NAMALWA (cell line): ENCODE measurements around the gene MEI1.
"Not testable (repeated sequence)": the region's sequence is repeated elsewhere in the genome, so short reads cannot be mapped to it uniquely, and the experiment has no call there.

Experiments
- DNase-seq: peaks from one replicate; pipeline ENCODE4 v3.0.0-alpha.2; 2015; ENCODE audit warnings: low spot score

MEI1 gene

DNA sequence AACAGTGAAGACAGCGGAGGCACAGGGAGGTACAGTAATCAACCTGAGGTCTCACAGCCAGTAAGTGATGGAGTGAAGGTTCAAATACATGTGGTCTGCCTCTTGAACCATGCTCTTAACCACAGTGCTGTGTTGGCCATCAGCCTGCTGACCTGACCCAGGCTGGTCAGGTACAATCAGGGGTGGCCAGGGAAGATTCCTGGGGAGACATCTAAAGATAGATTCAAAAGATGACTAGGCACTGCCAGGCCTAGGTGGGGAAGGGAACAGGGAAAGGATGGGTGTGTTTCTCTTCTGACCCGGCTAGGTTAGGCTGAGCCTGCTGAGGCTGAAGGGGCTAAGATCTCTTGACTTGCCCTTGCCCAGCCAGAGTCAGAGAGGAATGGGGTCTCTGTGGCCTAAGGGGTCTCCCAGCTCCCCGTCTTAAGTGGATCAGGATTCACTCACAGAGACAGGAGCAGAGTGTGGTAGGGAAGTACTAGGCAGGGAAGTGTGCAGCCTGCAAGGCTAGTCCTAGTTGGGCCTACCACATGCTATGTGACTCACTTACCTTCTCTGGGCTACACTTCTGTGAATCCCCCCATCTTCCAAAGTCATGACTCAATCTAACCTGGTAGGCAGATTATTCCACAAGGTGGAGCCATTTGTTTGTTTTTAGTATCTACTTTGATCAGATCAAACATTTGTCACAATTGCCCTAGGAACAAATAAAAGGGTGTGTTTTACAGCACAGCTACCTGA lies 123.2 kb downstream of the MEI1 start:
- peak; percentile 83 for DNase-seq

DNA sequence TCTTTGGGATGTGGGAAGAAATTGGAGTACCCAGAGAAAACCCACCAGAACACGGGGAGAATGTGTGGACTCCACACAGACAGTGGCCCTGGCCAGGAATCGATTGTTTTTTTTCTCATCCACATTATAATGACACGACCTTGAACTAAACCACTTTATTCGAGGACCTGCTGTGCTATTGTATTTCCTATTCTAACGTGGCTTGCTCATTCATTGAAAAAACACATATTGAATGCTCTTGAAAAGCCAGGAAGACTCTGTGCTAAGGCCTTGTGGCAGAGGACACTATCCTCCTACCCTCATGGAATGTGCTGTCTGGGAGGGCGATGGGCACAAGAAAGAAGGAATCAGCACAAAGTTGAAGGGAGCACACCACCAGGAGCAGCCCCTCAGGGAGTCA lies 124.5 kb downstream of the MEI1 start:
- no peak for DNase-seq

DNA sequence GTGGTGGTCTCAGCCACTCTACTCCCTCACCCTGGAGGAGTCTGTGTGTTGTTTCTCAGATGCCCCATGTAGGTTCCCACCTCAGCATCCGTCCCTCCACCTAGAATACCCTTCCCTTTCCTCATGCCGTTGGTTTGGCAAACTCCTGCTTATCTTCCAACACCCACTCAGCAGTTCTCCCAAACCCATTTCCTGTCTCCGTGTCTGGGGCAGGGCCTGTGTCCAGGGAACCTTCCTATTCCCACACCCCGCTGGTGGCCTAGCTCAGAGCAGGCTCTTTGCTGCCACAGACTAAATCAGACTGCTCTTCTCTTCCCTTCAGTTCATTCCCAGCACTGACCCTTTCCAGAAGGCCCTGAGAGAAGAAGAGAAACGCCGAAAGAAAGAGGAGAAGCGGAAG lies 126.1 kb downstream of the MEI1 start:
- no peak for DNase-seq

DNA sequence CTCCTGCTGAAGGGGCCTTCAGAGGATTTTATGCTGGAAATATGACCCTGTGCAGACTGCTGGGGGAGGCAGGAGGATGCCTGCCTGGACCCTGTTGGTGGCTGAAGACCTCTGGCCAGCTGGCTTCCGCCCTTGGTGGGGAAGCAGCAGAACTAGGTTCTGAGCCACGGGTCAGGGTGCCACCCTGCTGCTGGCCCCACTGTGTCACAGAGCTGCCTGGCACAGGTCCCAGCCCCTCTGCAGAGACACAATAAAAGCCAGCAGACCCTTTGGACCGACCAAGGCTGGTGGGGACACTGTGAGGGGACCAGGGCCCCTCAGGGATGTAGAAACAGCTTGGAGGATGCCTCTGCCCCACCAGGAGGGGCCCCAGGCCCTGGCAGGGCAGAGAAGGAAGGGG lies 126.7 kb downstream of the MEI1 start:
- DNase-seq = no peak

GRCh38 chr22:41826430-41827383 lies 127.4 kb downstream of the MEI1 start:
- no peak for DNase-seq

GRCh38 chr22:41827671-41828070 lies 128.4 kb downstream of the MEI1 start:
- no peak for DNase-seq

GRCh38 chr22:41828516-41828915 lies 129.2 kb downstream of the MEI1 start:
- DNase-seq = no peak

DNA sequence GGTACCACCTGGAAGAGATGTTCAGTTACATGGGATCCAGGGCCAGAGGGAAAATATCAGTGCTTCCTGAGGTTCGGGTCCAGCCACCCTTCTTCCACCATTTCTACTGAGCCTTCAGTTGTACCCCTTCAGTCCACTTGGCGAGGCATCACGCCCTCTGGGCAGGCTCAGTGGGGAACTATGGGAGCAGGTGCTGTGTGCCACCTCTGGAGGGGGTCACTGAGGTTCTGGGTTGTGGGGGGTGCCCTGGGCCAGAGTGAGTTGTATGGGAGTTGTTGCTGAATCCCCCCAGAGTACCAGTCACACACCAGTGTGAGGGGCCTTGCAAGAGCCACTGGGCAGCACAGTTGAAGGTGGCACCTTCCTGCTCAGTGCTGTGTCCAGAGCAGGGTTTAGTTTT lies 130.9 kb downstream of the MEI1 start:
- peak; percentile 54 for DNase-seq

DNA sequence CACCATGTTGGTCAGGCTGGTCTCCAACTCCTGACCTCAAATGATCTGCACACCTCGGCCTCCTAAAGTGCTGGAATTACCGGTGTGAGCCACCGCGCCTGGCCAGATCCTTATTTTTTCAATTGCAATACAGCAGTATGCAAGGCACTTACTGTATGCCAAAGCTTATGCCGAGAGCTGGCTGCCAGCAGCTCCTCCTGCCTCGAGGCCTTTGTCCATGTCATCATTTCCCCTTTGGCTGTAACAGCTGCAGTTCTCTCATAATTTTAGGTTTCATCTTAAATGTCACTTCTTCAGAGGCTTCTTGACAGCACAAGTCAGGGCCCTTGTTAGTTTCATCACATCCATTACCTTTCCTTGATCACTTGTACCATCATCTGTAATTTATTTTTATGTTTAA lies 132.1 kb downstream of the MEI1 start:
- peak; percentile 81 for DNase-seq

GRCh38 chr22:41831828-41832552 lies 132.7 kb downstream of the MEI1 start:
- DNase-seq = no peak

DNA sequence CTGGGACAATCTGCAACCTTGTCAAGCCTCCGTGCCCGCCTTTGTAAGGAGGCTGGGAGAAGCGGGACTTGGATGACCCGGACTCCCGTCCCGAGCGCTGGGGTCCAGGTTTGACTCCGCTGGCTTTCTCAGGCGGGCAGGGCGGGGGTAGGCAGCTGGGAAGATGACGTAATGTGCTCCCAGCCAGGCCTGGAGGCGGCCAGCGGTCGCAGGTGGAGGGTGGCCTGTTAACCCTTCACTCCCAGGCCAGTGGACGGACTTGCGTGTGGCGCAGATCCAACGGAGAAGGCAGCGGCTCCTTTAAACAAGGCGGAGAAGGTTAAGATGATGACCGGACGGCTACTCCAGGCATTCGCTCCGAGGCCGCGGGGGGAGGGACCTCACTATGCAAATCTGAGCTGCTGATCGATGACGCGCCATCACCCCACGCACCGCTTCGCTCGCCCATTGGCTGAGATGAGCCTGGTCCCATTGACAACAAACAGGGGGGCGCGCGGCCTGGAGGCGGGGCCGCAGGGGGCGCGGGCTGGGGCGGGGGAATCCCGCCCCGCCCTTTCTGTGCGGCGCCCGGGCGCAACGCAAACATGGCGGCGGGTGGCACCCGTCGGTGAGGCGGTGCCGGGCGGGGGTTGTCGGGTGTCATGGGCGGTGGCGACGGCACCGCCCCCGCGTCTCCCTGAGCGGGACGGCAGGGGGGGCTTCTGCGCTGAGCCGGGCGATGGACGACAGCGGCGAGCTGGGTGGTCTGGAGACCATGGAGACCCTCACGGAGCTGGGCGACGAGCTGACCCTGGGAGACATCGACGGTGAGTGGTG lies 133.5 kb downstream of the MEI1 start, which contains the start of gene SREBF2:
Gene SREBF2 (plus strand): TSS at position 553 of the 816 bp plus-strand sequence. CDS start 166 bp downstream, at position 719.
- DNase-seq = peak; percentile 99

DNA sequence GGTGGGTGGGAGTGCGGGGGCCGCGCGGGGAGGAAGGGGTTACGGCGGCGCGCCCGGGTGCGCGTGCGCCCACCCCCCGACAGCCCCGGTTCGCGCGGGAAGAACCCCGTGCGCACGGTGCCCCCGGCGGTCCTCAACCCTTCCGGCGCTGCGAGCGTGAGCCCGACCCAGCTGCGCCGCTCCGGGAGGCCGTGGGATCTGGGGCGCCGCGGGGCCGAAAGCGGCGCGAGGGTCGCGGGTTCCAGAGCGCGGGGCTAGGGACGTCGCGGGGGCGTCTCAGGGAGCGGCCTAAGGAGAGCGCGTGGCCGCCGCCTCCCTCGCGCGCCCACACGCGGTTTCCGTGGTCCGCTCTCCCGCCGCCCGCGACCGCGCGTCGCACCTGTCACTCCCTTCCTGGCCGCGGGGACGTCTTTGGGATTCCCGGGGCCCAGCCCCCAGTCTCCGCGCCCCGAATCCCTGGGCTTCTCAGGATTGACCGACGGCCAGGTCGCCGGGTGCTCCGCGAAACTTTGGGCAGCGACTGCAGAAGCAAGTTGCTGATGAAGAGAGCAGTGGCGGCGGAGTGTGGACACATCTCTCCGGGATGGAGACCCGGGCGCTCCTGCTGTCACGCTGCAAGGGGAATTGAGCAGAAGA lies 134.2 kb downstream of the MEI1 start:
- peak; percentile 48 for DNase-seq

DNA sequence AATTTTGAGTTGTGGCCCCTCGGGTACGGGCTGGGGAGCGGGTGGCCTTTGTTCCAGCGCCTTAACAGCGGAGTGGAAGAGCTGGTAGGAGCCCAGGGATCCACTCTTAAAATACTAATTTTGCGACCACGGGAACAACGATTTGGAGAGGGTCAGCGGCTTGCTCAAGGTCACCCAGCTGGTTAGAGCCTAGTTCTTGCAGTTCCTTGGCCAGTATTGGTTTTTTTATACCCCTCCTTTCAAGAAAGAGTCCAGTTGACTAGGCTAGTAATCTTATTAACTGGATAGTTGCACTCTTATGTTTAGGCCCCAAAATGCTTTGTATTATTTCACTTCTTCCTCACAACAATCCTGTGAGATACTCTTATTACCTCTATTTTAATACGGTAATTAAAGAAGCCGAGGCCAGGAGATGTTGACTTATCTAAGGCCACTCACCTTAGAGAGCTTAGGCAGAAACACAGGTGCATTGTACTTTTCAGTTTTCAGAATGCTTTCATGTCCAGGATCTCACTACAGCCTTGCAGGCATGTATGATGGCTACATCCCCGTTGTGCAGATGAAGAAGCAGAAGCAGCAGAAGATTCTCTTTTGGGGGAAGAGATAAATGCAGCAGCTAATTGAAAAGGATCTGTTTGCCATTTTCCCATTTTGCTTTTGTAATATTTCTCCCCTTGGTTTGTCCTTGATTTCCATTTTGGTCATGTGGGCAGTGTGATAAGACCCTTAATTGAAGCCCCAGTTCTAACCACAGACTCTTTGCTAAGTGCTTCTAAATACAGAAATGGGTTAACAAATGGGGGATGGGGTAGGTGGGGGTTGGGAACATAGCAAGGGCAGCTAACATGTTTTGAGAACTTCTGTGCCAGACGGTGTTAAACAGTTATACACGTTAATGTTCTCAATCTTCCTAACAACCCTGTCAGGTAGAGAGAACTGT lies 135.0 kb downstream of the MEI1 start:
- peak; percentile 56 for DNase-seq

- DNase-seq = not testable (repeated sequence)
These were observed 136.2 kb downstream of the MEI1 start for GRCh38 chr22:41835462-41835861.

GRCh38 chr22:41836551-41836950 lies 137.2 kb downstream of the MEI1 start:
- no peak for DNase-seq

- no peak for DNase-seq
These were observed 139.7 kb downstream of the MEI1 start for GRCh38 chr22:41838842-41839618.

DNA sequence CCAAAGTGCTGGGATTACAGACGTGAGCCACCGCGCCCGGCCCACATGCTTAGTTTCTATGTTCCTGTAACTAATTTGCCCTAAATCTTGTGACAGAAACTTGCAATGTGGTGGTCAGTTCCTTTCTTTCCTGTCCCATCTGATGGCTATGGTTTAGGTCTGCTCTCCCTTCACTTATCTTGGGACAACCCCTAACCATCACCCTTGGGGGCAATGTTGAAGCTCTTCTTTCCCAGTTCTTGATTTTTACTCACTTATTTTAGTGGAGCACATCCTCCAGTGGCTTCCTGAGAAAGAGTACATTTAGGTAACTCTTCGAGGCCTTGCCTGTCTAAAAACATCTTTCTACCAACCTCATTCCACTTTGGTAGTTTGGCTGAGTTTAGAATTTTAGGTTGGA lies 140.9 kb downstream of the MEI1 start:
- no peak for DNase-seq

GRCh38 chr22:41841085-41841712 lies 141.9 kb downstream of the MEI1 start:
- no peak for DNase-seq
